HG03066 (cell line): ENCODE results near the gene ARHGEF7.

Experiments
- ATAC-seq: cut with Tn5 transposase; IDR thresholded peaks from one replicate; pipeline ENCODE4 v1.9.1; 2021; ENCODE audit warnings: low read depth; ENCODE audit not compliant: unreplicated experiment

The ARHGEF7 gene

GRCh38 chr13:111267205-111267604, 152.1 kb downstream of the ARHGEF7 start:
- no peak for ATAC-seq

GRCh38 chr13:111267784-111268183, 152.7 kb downstream of the ARHGEF7 start:
- ATAC-seq = no peak

- no peak for ATAC-seq
Observed at GRCh38 chr13:111269508-111269907, 154.4 kb downstream of the ARHGEF7 start.

- ATAC-seq = no peak
Observed at GRCh38 chr13:111270126-111270525, 155.0 kb downstream of the ARHGEF7 start.

GRCh38 chr13:111270765-111271698, 155.9 kb downstream of the ARHGEF7 start:
- no peak for ATAC-seq

GRCh38 chr13:111272117-111272516, 157.0 kb downstream of the ARHGEF7 start:
- ATAC-seq = no peak

- ATAC-seq = no peak
Observed at GRCh38 chr13:111275382-111275781, 160.3 kb downstream of the ARHGEF7 start.

GRCh38 chr13:111275995-111276618, 161.0 kb downstream of the ARHGEF7 start:
- no peak for ATAC-seq

GRCh38 chr13:111278258-111278657, 163.1 kb downstream of the ARHGEF7 start:
- ATAC-seq = no peak

GRCh38 chr13:111278743-111279652, 163.9 kb downstream of the ARHGEF7 start:
- no peak for ATAC-seq

GRCh38 chr13:111280226-111280625, 165.1 kb downstream of the ARHGEF7 start:
- no peak for ATAC-seq

GRCh38 chr13:111280681-111281585, 165.8 kb downstream of the ARHGEF7 start:
- ATAC-seq = no peak

GRCh38 chr13:111281751-111282311, 166.7 kb downstream of the ARHGEF7 start:
- ATAC-seq = no peak

- ATAC-seq = no peak
Observed at GRCh38 chr13:111282425-111282824, 167.3 kb downstream of the ARHGEF7 start.

- ATAC-seq = no peak
Observed at GRCh38 chr13:111282997-111283396, 167.9 kb downstream of the ARHGEF7 start.

GRCh38 chr13:111283457-111283856, 168.3 kb downstream of the ARHGEF7 start:
- ATAC-seq = no peak

GRCh38 chr13:111283991-111284390, 168.9 kb downstream of the ARHGEF7 start:
- no peak for ATAC-seq

GRCh38 chr13:111284565-111284964, 169.5 kb downstream of the ARHGEF7 start:
- no peak for ATAC-seq

GRCh38 chr13:111286162-111286561, 171.1 kb downstream of the ARHGEF7 start:
- no peak for ATAC-seq
